A549 (cell line): ENCODE data around the gene EEFSEC. TPM values are rescaled to one million over a fixed set of nuclear protein-coding genes. Genes with fewer than 3 reads are reported as not detected.

Experiments
- ATAC-seq, 2 experiments: fragments of 200-7000 bp in 1 of 2; fragments of >200 bp in 1 of 2; cut with Nextera tagmentation in 1 of 2; cut with Tn5 transposase in 1 of 2; 3 replicates each; pipeline versions ENCODE4 v1.8.0 to v1.9.1; 2018 to 2020; ENCODE audit warnings: mild to moderate bottlenecking in 1 of 2, moderate library complexity in 1 of 2
- CTCF ChIA-PET: fragments of 300-600 bp; sonication (Branson Sonifier 250); formaldehyde crosslinking; extraction: SDS; loops from one replicate; lab custom pipeline; 2021; ENCODE audit warnings: antibody characterized with exemption, inconsistent platforms; lab: Yijun Ruan, JAX
- POLR2A ChIA-PET: fragments of 350-600 bp; formaldehyde crosslinking; extraction: SDS; loops from one replicate; lab custom pipeline; 2021; ENCODE audit warnings: antibody characterized with exemption, inconsistent platforms; lab: Yijun Ruan, JAX
- DNase-seq, 2 experiments: peaks; one replicate each; pipeline versions ENCODE4 v3.0.0 to v3.0.0-alpha.2; 2011 to 2016; ENCODE audit warnings: low read depth in 1 of 2, low spot score in 1 of 2
- FAIRE-seq: peaks from 2 replicates; lab custom pipeline; 2011; peaks lifted over from hg19 to GRCh38; lab: Jason Lieb, UNC
- H3K27ac ChIP-seq, 2 experiments: fragments of >200 bp; sonication (Bioruptor Twin); formaldehyde crosslinking; 3 replicates each; pipeline ENCODE4 v1.5.1; 2016 to 2017
- H3K4me1 ChIP-seq: fragments of >200 bp; sonication (Bioruptor Twin); formaldehyde crosslinking; 3 replicates; pipeline ENCODE4 v1.6.1; 2016
- H3K4me2 ChIP-seq: fragments of >200 bp; sonication (Bioruptor Twin); formaldehyde crosslinking; 3 replicates; pipeline ENCODE4 v1.6.1; 2016
- H3K4me3 ChIP-seq: fragments of >200 bp; sonication (Bioruptor Twin); formaldehyde crosslinking; 3 replicates; pipeline ENCODE4 v1.5.1; 2016
- H3K9me3 ChIP-seq: fragments of >200 bp; sonication (Bioruptor Twin); formaldehyde crosslinking; 3 replicates; pipeline ENCODE4 v1.6.1; 2016
- CBX8 ChIP-seq: fragments of 200-600 bp; sonication (generic); IDR thresholded peaks from 2 replicates; pipeline ENCODE4 v1.6.1; 2016
- EHMT2 ChIP-seq: fragments of 200-600 bp; sonication (generic); IDR thresholded peaks from 2 replicates; pipeline ENCODE4 v1.6.1; 2016; ENCODE audit warnings: antibody characterized with exemption, low read depth, mild to moderate bottlenecking, moderate library complexity
- FOSL2 ChIP-seq, 2 experiments: fragments of 450-650 bp in 1 of 2; fragments of >200 bp in 1 of 2; sonication (Bioruptor Twin) in 1 of 2; formaldehyde crosslinking; IDR thresholded peaks; 2 replicates each; pipeline versions ENCODE4 v1.5.0 to v1.6.1; 2016 to 2020; ENCODE audit warnings: mild to moderate bottlenecking in 1 of 2, moderate library complexity in 1 of 2
- FOXS1 ChIP-seq: fragments of 250-450 bp; sonication (Bioruptor Pico); IDR thresholded peaks from 2 replicates; pipeline ENCODE4 v1.5.0; 2020; ENCODE audit warnings: mild to moderate bottlenecking, moderate library complexity
- HOXA7 ChIP-seq: fragments of 250-450 bp; sonication (Bioruptor Pico); IDR thresholded peaks from 2 replicates; pipeline ENCODE4 v1.5.0; 2020; ENCODE audit warnings: mild to moderate bottlenecking, moderate library complexity
- JUN ChIP-seq, 2 experiments: fragments of >200 bp; sonication (Bioruptor Twin); formaldehyde crosslinking; IDR thresholded peaks; 2 replicates in 1 of 2; 3 replicates in 1 of 2; pipeline ENCODE4 v1.6.1; 2016 to 2017
- JUNB ChIP-seq: fragments of >200 bp; sonication (Bioruptor Twin); formaldehyde crosslinking; IDR thresholded peaks from 2 replicates; pipeline ENCODE4 v1.6.1; 2016
- MAX ChIP-seq: IDR thresholded peaks from 2 replicates; pipeline ENCODE4 v1.6.1; 2012
- NFE2L2 ChIP-seq: fragments of 150-350 bp; conservative IDR thresholded peaks from 2 replicates; pipeline ENCODE4 v1.6.1; 2014; ENCODE audit warnings: low read length
- NR3C1 ChIP-seq: fragments of >200 bp; sonication (Bioruptor Twin); formaldehyde crosslinking; IDR thresholded peaks from 3 replicates; pipeline ENCODE4 v1.6.1; 2017
- POLR2AphosphoS2 ChIP-seq: conservative IDR thresholded peaks from 2 replicates; pipeline ENCODE4 v1.6.1; 2012; ENCODE audit warnings: low read length, improper control_type of control experiment, inconsistent platforms
- RARB ChIP-seq: fragments of 250-450 bp; sonication (Bioruptor Pico); IDR thresholded peaks from 2 replicates; pipeline ENCODE4 v1.8.0; 2021; ENCODE audit warnings: mild to moderate bottlenecking, moderate library complexity
- RCOR1 ChIP-seq: fragments of 150-350 bp; IDR thresholded peaks from 2 replicates; pipeline ENCODE4 v1.6.1; 2014; ENCODE audit warnings: antibody characterized with exemption, low read length, low read depth
- RFX5 ChIP-seq: fragments of 450-650 bp; IDR thresholded peaks from 2 replicates; pipeline ENCODE4 v1.7.1; 2014; ENCODE audit warnings: antibody characterized with exemption, mild to moderate bottlenecking, moderate library complexity
- SMC3 ChIP-seq: fragments of >200 bp; sonication (Bioruptor Twin); formaldehyde crosslinking; IDR thresholded peaks from 3 replicates; pipeline ENCODE4 v1.6.1; 2018; ENCODE audit warnings: inconsistent platforms
- SREBF2 ChIP-seq: fragments of 450-650 bp; IDR thresholded peaks from 2 replicates; pipeline ENCODE4 v1.6.1; 2014; ENCODE audit warnings: mild to moderate bottlenecking, moderate library complexity
- ZSCAN20 ChIP-seq: fragments of 250-450 bp; sonication (Bioruptor Pico); IDR thresholded peaks from 2 replicates; pipeline ENCODE4 v1.8.0; 2022; ENCODE audit warnings: mild to moderate bottlenecking, moderate library complexity
- WGBS: methylation state at CpG from one replicate; pipeline ENCODE4 v1.1.6; 2017; ENCODE audit errors: missing lambda C conversion rate; 5-methylcytosine and 5-hydroxymethylcytosine counted together
- polyA plus RNA-seq, 4 experiments: library from polyadenylated mRNA; depleted of rRNA in 3 of 4; stranded (reverse); fragments of >200 nt; fragmentation: RNase III in 1 of 4; extraction: RNeasy Plus Mini Kit Qiagen cat#74134 plus additional on column Dnase treatment in 1 of 4; gene quantifications; 2 replicates in 3 of 4; 3 replicates in 1 of 4; pipeline ENCODE4 v1.2.3, GENCODE V29; 2011 to 2017
- TF ChIP-seq, protein P1 (sequence below): IDR thresholded peaks from 2 replicates; pipeline ENCODE4 v1.6.1; 2012
- TF ChIP-seq, protein P2 (sequence below): fragments of 150-350 bp; IDR thresholded peaks from 2 replicates; pipeline ENCODE4 v1.6.1; 2014; ENCODE audit warnings: low read depth, mild to moderate bottlenecking, low read length
- TF ChIP-seq, protein P3 (sequence below): fragments of 450-650 bp; IDR thresholded peaks from 2 replicates; pipeline ENCODE4 v1.6.1; 2014; ENCODE audit warnings: antibody characterized with exemption

Gene EEFSEC
- polyA plus RNA-seq, 2 of the 4 experiments (the other 2 are of a cell fraction) = 6.9 to 7.3 TPM

- ChIA-PET POLR2A (no interaction called here), CTCF (interaction anchor here (2.1 kb wide), 1 partner anchor 16 kb away, joined by 10 read pairs; no protein-coding TSS in a partner anchor)
- Histone ChIP-seq H3K4me2 (no peak overlapping the region), H3K4me3 (no peak overlapping the region), H3K27ac (no peak overlapping the region), H3K4me1 (no peaks in the 10 kb centered on the region), H3K9me3 (no peaks in the 10 kb centered on the region)
- 86% methylated on average over 4 of the region's 8 CpGs for WGBS
- ATAC-seq (no peak; a peak in 1 of 6 replicates), FAIRE-seq (no peak), DNase-seq (no peak)
- TF ChIP-seq, protein P1, sequence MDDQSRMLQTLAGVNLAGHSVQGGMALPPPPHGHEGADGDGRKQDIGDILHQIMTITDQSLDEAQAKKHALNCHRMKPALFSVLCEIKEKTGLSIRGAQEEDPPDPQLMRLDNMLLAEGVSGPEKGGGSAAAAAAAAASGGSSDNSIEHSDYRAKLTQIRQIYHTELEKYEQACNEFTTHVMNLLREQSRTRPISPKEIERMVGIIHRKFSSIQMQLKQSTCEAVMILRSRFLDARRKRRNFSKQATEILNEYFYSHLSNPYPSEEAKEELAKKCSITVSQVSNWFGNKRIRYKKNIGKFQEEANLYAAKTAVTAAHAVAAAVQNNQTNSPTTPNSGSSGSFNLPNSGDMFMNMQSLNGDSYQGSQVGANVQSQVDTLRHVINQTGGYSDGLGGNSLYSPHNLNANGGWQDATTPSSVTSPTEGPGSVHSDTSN = no peak
- TF ChIP-seq ZSCAN20 (no peak), NR3C1 (no peak), JUN (IDR thresholded peaks at IDR 0.05) (no peak), SREBF2 (no peak), RFX5 (no peak)
- TF ChIP-seq, protein P2, sequence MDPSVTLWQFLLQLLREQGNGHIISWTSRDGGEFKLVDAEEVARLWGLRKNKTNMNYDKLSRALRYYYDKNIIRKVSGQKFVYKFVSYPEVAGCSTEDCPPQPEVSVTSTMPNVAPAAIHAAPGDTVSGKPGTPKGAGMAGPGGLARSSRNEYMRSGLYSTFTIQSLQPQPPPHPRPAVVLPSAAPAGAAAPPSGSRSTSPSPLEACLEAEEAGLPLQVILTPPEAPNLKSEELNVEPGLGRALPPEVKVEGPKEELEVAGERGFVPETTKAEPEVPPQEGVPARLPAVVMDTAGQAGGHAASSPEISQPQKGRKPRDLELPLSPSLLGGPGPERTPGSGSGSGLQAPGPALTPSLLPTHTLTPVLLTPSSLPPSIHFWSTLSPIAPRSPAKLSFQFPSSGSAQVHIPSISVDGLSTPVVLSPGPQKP = no peak
These were observed 245.3 kb downstream of the EEFSEC start for GRCh38 chr3:128398586-128398985.

- Histone ChIP-seq H3K4me2 (no peak overlapping the region), H3K4me1 (no peaks in the 10 kb centered on the region), H3K27ac (no peak overlapping the region), H3K4me3 (no peak overlapping the region), H3K9me3 (no peaks in the 10 kb centered on the region)
- FAIRE-seq (no peak), ATAC-seq (no peak), DNase-seq (no peak)
- ChIA-PET CTCF (interaction anchor here (0.7 to 2.1 kb wide), 3 partner anchors 15 to 30 kb away, joined by 3 to 10 read pairs (median 4); no protein-coding TSS in a partner anchor), POLR2A (no interaction called here)
- TF ChIP-seq RARB (CRISPR knock-in tag) = no peak
- no peak for TF ChIP-seq SMC3
- TF ChIP-seq CBX8 = no peak
- no peak for TF ChIP-seq FOSL2 (IDR thresholded peaks at IDR 0.05)
- no peak for TF ChIP-seq FOSL2 (CRISPR knock-in tag; IDR thresholded peaks at IDR 0.05)
- no peak for TF ChIP-seq HOXA7 (CRISPR knock-in tag)
- TF ChIP-seq, protein P3, sequence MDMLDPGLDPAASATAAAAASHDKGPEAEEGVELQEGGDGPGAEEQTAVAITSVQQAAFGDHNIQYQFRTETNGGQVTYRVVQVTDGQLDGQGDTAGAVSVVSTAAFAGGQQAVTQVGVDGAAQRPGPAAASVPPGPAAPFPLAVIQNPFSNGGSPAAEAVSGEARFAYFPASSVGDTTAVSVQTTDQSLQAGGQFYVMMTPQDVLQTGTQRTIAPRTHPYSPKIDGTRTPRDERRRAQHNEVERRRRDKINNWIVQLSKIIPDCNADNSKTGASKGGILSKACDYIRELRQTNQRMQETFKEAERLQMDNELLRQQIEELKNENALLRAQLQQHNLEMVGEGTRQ = no peak
- no peak for TF ChIP-seq NFE2L2
- 94% methylated on average over 21 of the region's 24 CpGs for WGBS
These were observed 246.1 kb downstream of the EEFSEC start for GRCh38 chr3:128399221-128399915.

DNA sequence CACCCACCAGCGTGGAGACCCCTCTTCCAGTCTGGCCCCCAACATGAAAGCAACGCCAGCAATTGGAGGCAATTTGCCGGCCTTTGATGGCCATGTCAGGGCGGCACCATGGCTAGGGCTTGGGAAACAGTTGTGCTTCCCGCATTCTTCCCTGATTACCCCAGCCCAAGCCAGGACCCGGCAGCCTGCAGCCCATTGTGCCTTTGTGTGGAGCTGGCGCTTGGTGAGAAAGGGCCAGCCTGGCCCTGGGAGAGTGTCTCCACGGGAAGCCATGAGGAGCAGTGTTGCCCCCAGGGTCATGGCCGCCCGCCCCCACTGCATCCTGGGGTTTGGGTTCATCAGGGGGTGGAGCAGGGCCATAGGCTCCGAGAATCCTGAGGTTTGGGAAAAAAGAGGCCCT is 247.4 kb downstream of the EEFSEC start:
- FAIRE-seq = no peak
- no peak overlapping the region for H3K4me3 ChIP-seq
- ChIA-PET CTCF (no interaction called here), POLR2A (no interaction called here)
- no peak for ATAC-seq
- WGBS = no CpG with 5 or more reads among the region's 11 CpGs
- H3K4me2 ChIP-seq = no peak overlapping the region
- no peak overlapping the region for H3K27ac ChIP-seq
- H3K4me1 ChIP-seq = no peaks in the 10 kb centered on the region
- TF ChIP-seq JUNB (no peak), RCOR1 (no peak), NR3C1 (no peak), MAX (no peak), FOSL2 (IDR thresholded peaks at IDR 0.05) (no peak), FOSL2 (CRISPR knock-in tag; IDR thresholded peaks at IDR 0.05) (no peak), EHMT2 (no peak), SMC3 (no peak), FOXS1 (no peak), POLR2AphosphoS2 (no peak)
- H3K9me3 ChIP-seq = no peaks in the 10 kb centered on the region
- DNase-seq = no peak
